Right lobe of liver (tissue), 6 donors: ENCODE measurements around the gene IGFL1. TPM values are rescaled to one million over a fixed set of nuclear protein-coding genes. Genes with fewer than 3 reads are reported as not detected.
"Not testable (repeated sequence)": the region's sequence is repeated elsewhere in the genome, so short reads cannot be mapped to it uniquely, and the experiment has no call there.

Source experiments
- ATAC-seq, 4 donors: fragments of 200-7000 bp; cut with Tn5 transposase; one replicate each; pipeline ENCODE4 v1.9.1; 2020; ENCODE audit warnings: mild to moderate bottlenecking in 4 of 4, moderate library complexity in 4 of 4
- DNase-seq, 3 donors: peaks; one replicate each; pipeline ENCODE4 v3.0.0-alpha.2; 2020
- H3K27ac ChIP-seq, 3 donors: fragments of 200-600 bp; one replicate each; pipeline ENCODE4 v1.8.0; 2022
- H3K27me3 ChIP-seq, 2 donors: fragments of 200-600 bp; one replicate each; pipeline ENCODE4 v1.8.0; 2022
- H3K36me3 ChIP-seq, 4 donors: fragments of 200-600 bp; sonication (generic) in 1 of 4; one replicate each; pipeline versions ENCODE4 v1.5.1 to v1.8.0; 2017 to 2022; ENCODE audit warnings: control low read depth in 1 of 4
- H3K4me1 ChIP-seq, 4 donors: fragments of 200-600 bp; sonication (generic) in 1 of 4; one replicate each; pipeline versions ENCODE4 v1.5.1 to v1.8.0; 2017 to 2022; ENCODE audit warnings: control low read depth in 1 of 4
- H3K4me3 ChIP-seq, 3 donors: fragments of 200-600 bp; one replicate each; pipeline ENCODE4 v1.8.0; 2022
- H3K9me3 ChIP-seq, 4 donors: fragments of 200-600 bp; sonication (generic) in 1 of 4; one replicate each; pipeline versions ENCODE4 v1.5.1 to v1.8.0; 2017 to 2022; ENCODE audit warnings: control low read depth in 1 of 4
- CTCF ChIP-seq, 4 donors: fragments of 200-600 bp in 3 of 4; fragments of 450-650 bp in 1 of 4; IDR thresholded peaks; one replicate each; pipeline versions ENCODE4 v1.5.1 to v1.8.0; 2016 to 2022; ENCODE audit warnings: antibody characterized with exemption in 4 of 4, mild to moderate bottlenecking in 2 of 4
- POLR2A ChIP-seq: fragments of 450-650 bp; IDR thresholded peaks from one replicate; pipeline ENCODE4 v1.6.1; 2017; ENCODE audit warnings: antibody characterized with exemption, mild to moderate bottlenecking
- WGBS: methylation state at CpG from one replicate; pipeline ENCODE4 v1.1.6; 2018; ENCODE audit warnings: low coverage, low lambda C conversion rate; ENCODE audit not compliant: insufficient coverage; ENCODE audit errors: missing lambda C conversion rate; 5-methylcytosine and 5-hydroxymethylcytosine counted together
- intact Hi-C, 2 donors: fragments of 100-400 bp; cut with DNase I; formaldehyde crosslinking; loops; one replicate each; pipeline versions ENCODE4 v1.11.2 to v1.14.1; 2022
- total RNA-seq, 6 experiments: library from RNA; depleted of rRNA in 2 of 6; stranded (reverse); fragments of >200 nt in 2 of 6; fragmentation: NEBNext Ultra II Directional in 3 of 6; extraction: Animal tissue kit (Norgen Biotek cat#: 25700) in 3 of 6; gene quantifications; one replicate each; pipeline versions ENCODE4 v1.1.0 to v1.2.4, GENCODE V29; 2016 to 2023
- donor health status: DM: no; HTN: yes; CAD: no.
- donor health status: DM: no; HTN: no; CAD: no.
- donor health status: DM: no; HTN: no; CAD: no.
- donor health status: DM: no; HTN: yes; CAD: no.
- donor health status: DM: no; HTN: yes; CAD: no.

Gene IGFL1
- total RNA-seq, 6 experiments from 2014 or later: not detected

GRCh38 chr19:46191972-46192371 lies 37.6 kb upstream of the IGFL1 start:
- no peak for DNase-seq
- peak overlapping the region in 2 of 3 donors; percentile 94 to 97 for H3K27ac ChIP-seq
- no peak overlapping the region for H3K4me3 ChIP-seq
- TF ChIP-seq CTCF (IDR thresholded peaks at IDR 0.05): no peak
- no peak for TF ChIP-seq POLR2A
- 16% methylated on average over 3 of the region's 3 CpGs for WGBS
- no peaks in the 10 kb centered on the region for H3K36me3 ChIP-seq
- H3K27me3 ChIP-seq: no peaks in the 10 kb centered on the region
- ATAC-seq: peak in 3 of 4 donors; percentile 4 to 22 (median 13)
- peaks cover 0 to 38% (median 15%) of the 10 kb centered on the region in 4 donors for H3K4me1 ChIP-seq
- intact Hi-C loops: no loop called here
- H3K9me3 ChIP-seq: no peaks in the 10 kb centered on the region

GRCh38 chr19:46192626-46192991 lies 36.9 kb upstream of the IGFL1 start:
- WGBS: 58% methylated on average over 5 of the region's 5 CpGs
- DNase-seq, H3K36me3 ChIP-seq, H3K4me3 ChIP-seq, H3K27me3 ChIP-seq, intact Hi-C loops, H3K9me3 ChIP-seq: not testable (repeated sequence)
- Histone ChIP-seq H3K4me1 (peaks cover 0 to 38% (median 15%) of the 10 kb centered on the region in 4 donors), H3K27ac (peak overlapping the region; percentile 89 to 97 (median 94))
- ATAC-seq: peak in 1 of 4 donors; percentile 5

- WGBS: 15% methylated on average over 11 of the region's 11 CpGs
- intact Hi-C loops: no loop called here
- Histone ChIP-seq H3K4me3 (no peak overlapping the region), H3K36me3 (no peaks in the 10 kb centered on the region), H3K4me1 (peaks cover 0 to 38% (median 15%) of the 10 kb centered on the region in 4 donors), H3K27me3 (no peaks in the 10 kb centered on the region), H3K9me3 (no peaks in the 10 kb centered on the region), H3K27ac (peak overlapping the region; percentile 89 to 97 (median 94))
- peak; percentile 78 to 81 (median 79) for DNase-seq
- TF ChIP-seq CTCF (IDR thresholded peaks at IDR 0.05) (no peak), POLR2A (peak; percentile 54)
- peak; percentile 74 to 83 (median 78) for ATAC-seq
Observed at GRCh38 chr19:46192992-46193650, 36.4 kb upstream of the IGFL1 start.

GRCh38 chr19:46193678-46194077 lies 35.9 kb upstream of the IGFL1 start:
- Histone ChIP-seq H3K36me3 (no peaks in the 10 kb centered on the region), H3K4me3 (no peak overlapping the region), H3K4me1 (peaks cover 0 to 38% (median 15%) of the 10 kb centered on the region in 4 donors), H3K9me3 (no peaks in the 10 kb centered on the region), H3K27ac (peak overlapping the region; percentile 89 to 97 (median 94)), H3K27me3 (no peaks in the 10 kb centered on the region)
- ATAC-seq (peak in 2 of 4 donors; percentile 5 to 11), DNase-seq (no peak)
- intact Hi-C loops: no loop called here
- 31% methylated on average over 4 of the region's 4 CpGs for WGBS
- TF ChIP-seq POLR2A: no peak
- TF ChIP-seq CTCF (IDR thresholded peaks at IDR 0.05): no peak

GRCh38 chr19:46195104-46195503 lies 34.4 kb upstream of the IGFL1 start:
- Histone ChIP-seq H3K4me3 (no peak overlapping the region), H3K27ac (no peak overlapping the region), H3K36me3 (no peaks in the 10 kb centered on the region), H3K9me3 (no peaks in the 10 kb centered on the region), H3K27me3 (no peaks in the 10 kb centered on the region), H3K4me1 (peaks cover 0 to 33% (median 15%) of the 10 kb centered on the region in 4 donors)
- no peak for ATAC-seq
- intact Hi-C loops: no loop called here
- TF ChIP-seq CTCF (IDR thresholded peaks at IDR 0.05): no peak
- TF ChIP-seq POLR2A: no peak
- WGBS: 83% methylated on average over 3 of the region's 3 CpGs
- no peak for DNase-seq

GRCh38 chr19:46195919-46196318 lies 33.6 kb upstream of the IGFL1 start:
- 90% methylated on average over 2 of the region's 7 CpGs for WGBS
- H3K9me3 ChIP-seq, H3K36me3 ChIP-seq, DNase-seq, H3K27me3 ChIP-seq, intact Hi-C loops, H3K27ac ChIP-seq, ATAC-seq, H3K4me3 ChIP-seq: not testable (repeated sequence)
- H3K4me1 ChIP-seq: peaks cover 0 to 26% (median 13%) of the 10 kb centered on the region in 4 donors
